Sigmoid colon (tissue), 7 donors: ENCODE results near the gene CENPP. TPM values are rescaled to one million over a fixed set of nuclear protein-coding genes. Genes with fewer than 3 reads are reported as not detected.

Source experiments
- DNase-seq: peaks from one replicate; pipeline ENCODE4 v3.0.0-alpha.2; 2019
- H3K27ac ChIP-seq, 4 donors: fragments of 200-600 bp; sonication (generic); one replicate each; pipeline ENCODE4 v1.5.1; 2016 to 2019; ENCODE audit warnings: mild to moderate bottlenecking in 1 of 4
- H3K27me3 ChIP-seq, 3 donors: fragments of 200-600 bp; sonication (generic); one replicate each; pipeline ENCODE4 v1.5.1; 2019; ENCODE audit warnings: mild to moderate bottlenecking in 1 of 3
- H3K36me3 ChIP-seq, 4 donors: fragments of 200-600 bp; sonication (generic); one replicate each; pipeline ENCODE4 v1.5.1; 2016 to 2019
- H3K4me1 ChIP-seq, 4 donors: fragments of 200-600 bp; sonication (generic); one replicate each; pipeline ENCODE4 v1.5.1; 2017 to 2019
- H3K4me3 ChIP-seq, 4 donors: fragments of 200-600 bp; sonication (generic); one replicate each; pipeline ENCODE4 v1.5.1; 2017 to 2019; ENCODE audit warnings: mild to moderate bottlenecking in 2 of 4, moderate library complexity in 1 of 4
- H3K9me3 ChIP-seq, 4 donors: fragments of 200-600 bp in 3 of 4; sonication (generic) in 3 of 4; one replicate each; pipeline versions ENCODE4 v1.5.1 to v1.6.1; 2013 to 2019
- CTCF ChIP-seq, 4 experiments: fragments of 450-650 bp in 3 of 4; fragments of 200-600 bp in 1 of 4; IDR thresholded peaks; one replicate each; pipeline ENCODE4 v1.5.1; 2016 to 2019; ENCODE audit warnings: antibody characterized with exemption in 4 of 4, mild to moderate bottlenecking in 3 of 4, moderate library complexity in 2 of 4
- EP300 ChIP-seq, 4 donors: sonication (generic); formaldehyde crosslinking; IDR thresholded peaks; one replicate each; pipeline ENCODE4 v1.6.1; 2017; ENCODE audit warnings: antibody characterized with exemption in 4 of 4
- POLR2A ChIP-seq, 2 donors: fragments of 450-650 bp; IDR thresholded peaks; one replicate each; pipeline ENCODE4 v1.6.1; 2016; ENCODE audit warnings: antibody characterized with exemption in 2 of 2, mild to moderate bottlenecking in 2 of 2, moderate library complexity in 2 of 2
- POLR2AphosphoS5 ChIP-seq, 4 donors: sonication (generic); formaldehyde crosslinking; IDR thresholded peaks; one replicate each; pipeline ENCODE4 v1.6.1; 2017; ENCODE audit warnings: antibody characterized with exemption in 4 of 4
- WGBS, 2 donors: extraction: QIAGEN DNeasy Blood & Tissue Kit; methylation state at CpG; one replicate each; pipeline ENCODE4 v1.1.7; 2013; 5-methylcytosine and 5-hydroxymethylcytosine counted together
- intact Hi-C: fragments of 100-400 bp; cut with DNase I; formaldehyde crosslinking; loops from one replicate; pipeline ENCODE4 v1.15.1; 2023
- polyA plus RNA-seq, 3 donors: library from polyadenylated mRNA; stranded (reverse); fragments of 200-250 nt; gene quantifications; one replicate each; pipeline ENCODE4 v1.2.3, GENCODE V29; 2013
- total RNA-seq, 4 donors: library from RNA; depleted of rRNA; stranded (reverse); fragments of >200 nt; gene quantifications; one replicate each; pipeline ENCODE4 v1.1.0, GENCODE V29; 2016
- donor health status: healthy with polysubstance abuse.
- donor health status: Bipolar disorder and iron deficiency.
- donor health status: healthy.

Gene CENPP
- total and polyA plus RNA-seq, 7 donors: 0.60 to 11.9 (median 2.4) TPM

GRCh38 chr9:92545002-92545510, 219.3 kb downstream of the CENPP start:
- Histone ChIP-seq H3K4me1 (no peaks in the 10 kb centered on the region), H3K4me3 (no peak overlapping the region), H3K27ac (no peak overlapping the region), H3K27me3 (no peaks in the 10 kb centered on the region), H3K36me3 (no peaks in the 10 kb centered on the region), H3K9me3 (no peaks in the 10 kb centered on the region)
- DNase-seq: no peak
- no peak for TF ChIP-seq POLR2A (IDR thresholded peaks at IDR 0.05)
- no peak for TF ChIP-seq POLR2AphosphoS5 (IDR thresholded peaks at IDR 0.05)
- TF ChIP-seq CTCF (IDR thresholded peaks at IDR 0.05): no peak
- TF ChIP-seq EP300 (IDR thresholded peaks at IDR 0.05): no peak
- intact Hi-C loops: no loop called here
- WGBS, 2 donors: 98% methylated on average over 33 of the region's 33 CpGs

- Histone ChIP-seq H3K27ac (no peak overlapping the region), H3K4me1 (no peaks in the 10 kb centered on the region), H3K27me3 (no peaks in the 10 kb centered on the region), H3K9me3 (no peaks in the 10 kb centered on the region), H3K4me3 (no peak overlapping the region), H3K36me3 (no peaks in the 10 kb centered on the region)
- TF ChIP-seq EP300 (IDR thresholded peaks at IDR 0.05) (no peak), POLR2A (IDR thresholded peaks at IDR 0.05) (no peak), POLR2AphosphoS5 (IDR thresholded peaks at IDR 0.05) (no peak), CTCF (IDR thresholded peaks at IDR 0.05) (no peak)
- DNase-seq: no peak
- intact Hi-C loops: no loop called here
- 95 to 97% methylated on average over 3 of the region's 3 CpGs for WGBS, 2 donors
These were observed 221.6 kb downstream of the CENPP start for GRCh38 chr9:92547356-92547755.

- intact Hi-C loops: no loop called here
- DNase-seq: no peak
- no peaks in the 10 kb centered on the region for H3K4me1 ChIP-seq
- H3K9me3 ChIP-seq: no peaks in the 10 kb centered on the region
- no peak overlapping the region for H3K4me3 ChIP-seq
- H3K36me3 ChIP-seq: no peaks in the 10 kb centered on the region
- H3K27ac ChIP-seq: no peak overlapping the region
- H3K27me3 ChIP-seq: no peaks in the 10 kb centered on the region
- 97 to 98% methylated on average over 2 of the region's 2 CpGs for WGBS, 2 donors
- TF ChIP-seq CTCF (IDR thresholded peaks at IDR 0.05): no peak
- no peak for TF ChIP-seq POLR2AphosphoS5 (IDR thresholded peaks at IDR 0.05)
- TF ChIP-seq POLR2A (IDR thresholded peaks at IDR 0.05): no peak
- no peak for TF ChIP-seq EP300 (IDR thresholded peaks at IDR 0.05)
These were observed 225.0 kb downstream of the CENPP start for GRCh38 chr9:92550765-92551164.

- WGBS, 2 donors: 75 to 88% methylated on average over 16 of the region's 16 CpGs
These were observed 233.0 kb downstream of the CENPP start for GRCh38 chr9:92558612-92559374.

More at GRCh38 chr9:92558612-92559374, 233.0 kb downstream of the CENPP start:
- Histone ChIP-seq H3K27ac (no peak overlapping the region), H3K4me3 (no peak overlapping the region), H3K27me3 (no peaks in the 10 kb centered on the region), H3K36me3 (no peaks in the 10 kb centered on the region), H3K9me3 (no peaks in the 10 kb centered on the region), H3K4me1 (peaks cover 0 to 14% (median 5%) of the 10 kb centered on the region in 4 donors)
- TF ChIP-seq POLR2AphosphoS5 (IDR thresholded peaks at IDR 0.05) (no peak), EP300 (IDR thresholded peaks at IDR 0.05) (no peak), CTCF (IDR thresholded peaks at IDR 0.05) (no peak), POLR2A (IDR thresholded peaks at IDR 0.05) (no peak)
- intact Hi-C loops: no loop called here
- DNase-seq: no peak
